Neuronal stem cell (in vitro differentiated cells): ENCODE measurements around the gene CDCA7L.

Source experiments
- DNase-seq: peaks from one replicate; pipeline ENCODE4 v3.0.0-alpha.2; 2013; ENCODE audit warnings: low spot score
- H2AFZ ChIP-seq: one replicate; pipeline ENCODE4 v1.6.1; 2013; ENCODE audit warnings: mild to moderate bottlenecking, low read length, inconsistent platforms
- H2AK5ac ChIP-seq: 2 replicates; pipeline ENCODE4 v1.6.1; 2013; ENCODE audit warnings: low read depth, mild to moderate bottlenecking, inconsistent platforms, low read length, moderate library complexity, mixed read lengths
- H2BK120ac ChIP-seq: 2 replicates; pipeline ENCODE4 v1.6.1; 2013; ENCODE audit warnings: low read depth, mild to moderate bottlenecking, inconsistent platforms, low read length, moderate library complexity, mixed read lengths
- H2BK12ac ChIP-seq: one replicate; pipeline ENCODE4 v1.6.1; 2013; ENCODE audit warnings: low read length, inconsistent platforms
- H2BK15ac ChIP-seq: 2 replicates; pipeline ENCODE4 v1.6.1; 2013; ENCODE audit warnings: mild to moderate bottlenecking, low read length, inconsistent platforms, mixed read lengths
- H2BK5ac ChIP-seq: one replicate; pipeline ENCODE4 v1.6.1; 2013; ENCODE audit warnings: inconsistent platforms, mild to moderate bottlenecking, low read length, moderate library complexity
- H3K14ac ChIP-seq: one replicate; pipeline ENCODE4 v1.6.1; 2013; ENCODE audit warnings: low read length, inconsistent platforms
- H3K18ac ChIP-seq: 2 replicates; pipeline ENCODE4 v1.6.1; 2013; ENCODE audit warnings: low read length, inconsistent platforms
- H3K23ac ChIP-seq: 2 replicates; pipeline ENCODE4 v1.6.1; 2013; ENCODE audit warnings: low read depth, mild to moderate bottlenecking, mixed read lengths, low read length, inconsistent platforms; ENCODE audit not compliant: poor library complexity
- H3K27ac ChIP-seq: replicated peaks from 3 replicates; pipeline ENCODE4 v1.5.1; 2013; ENCODE audit warnings: low read length, inconsistent platforms
- H3K27me3 ChIP-seq, 3 experiments: 2 replicates each; pipeline ENCODE4 v1.6.1; 2013; ENCODE audit warnings: low read length in 3 of 3, mild to moderate bottlenecking in 2 of 3, inconsistent platforms in 1 of 3, low read depth in 1 of 3, mixed read lengths in 1 of 3, moderate library complexity in 1 of 3; ENCODE audit not compliant: control insufficient read depth in 3 of 3, insufficient read depth in 3 of 3
- H3K36me3 ChIP-seq, 2 donors: replicated peaks in 1 of 2; 2 replicates each; pipeline ENCODE4 v1.6.1; 2013; ENCODE audit warnings: low read length in 2 of 2; ENCODE audit not compliant: control insufficient read depth in 2 of 2, insufficient read depth in 2 of 2
- H3K4ac ChIP-seq: 2 replicates; pipeline ENCODE4 v1.6.1; 2013; ENCODE audit warnings: inconsistent platforms, mild to moderate bottlenecking, low read length, moderate library complexity
- H3K4me1 ChIP-seq, 2 donors: 1 replicate in 1 of 2; 2 replicates in 1 of 2; pipeline ENCODE4 v1.6.1; 2013; ENCODE audit warnings: low read length in 2 of 2, low read depth in 1 of 2; ENCODE audit not compliant: control insufficient read depth in 2 of 2, insufficient read depth in 1 of 2
- H3K4me2 ChIP-seq: one replicate; pipeline ENCODE4 v1.6.1; 2013; ENCODE audit warnings: mild to moderate bottlenecking, low read length, inconsistent platforms; ENCODE audit not compliant: insufficient read depth, poor library complexity, severe bottlenecking
- H3K4me3 ChIP-seq, 2 donors: 2 replicates each; pipeline ENCODE4 v1.5.1; 2013; ENCODE audit warnings: low read length in 2 of 2, mild to moderate bottlenecking in 2 of 2, inconsistent platforms in 1 of 2, moderate library complexity in 1 of 2
- H3K79me1 ChIP-seq: one replicate; pipeline ENCODE4 v1.6.1; 2013; ENCODE audit warnings: low read depth, mild to moderate bottlenecking, inconsistent platforms, low read length, moderate library complexity
- H3K9ac ChIP-seq: one replicate; pipeline ENCODE4 v1.6.1; 2013; ENCODE audit warnings: mild to moderate bottlenecking, low read depth, low read length, inconsistent platforms; ENCODE audit not compliant: poor library complexity
- H3K9me3 ChIP-seq, 2 donors: replicated peaks in 1 of 2; 2 replicates each; pipeline versions ENCODE3 to v1.6.1; 2013; ENCODE audit warnings: low read length in 2 of 2, mild to moderate bottlenecking in 2 of 2, inconsistent platforms in 1 of 2, low read depth in 1 of 2, mixed read lengths in 1 of 2, moderate library complexity in 1 of 2; ENCODE audit not compliant: control insufficient read depth in 2 of 2, insufficient read depth in 1 of 2
- H4K8ac ChIP-seq: one replicate; pipeline ENCODE4 v1.6.1; 2013; ENCODE audit warnings: low read depth, mild to moderate bottlenecking, inconsistent platforms, low read length, moderate library complexity
- H4K91ac ChIP-seq: one replicate; pipeline ENCODE4 v1.6.1; 2013; ENCODE audit warnings: low read length, low read depth, mild to moderate bottlenecking, inconsistent platforms; ENCODE audit not compliant: poor library complexity
- WGBS, 2 donors: extraction: QIAGEN DNeasy Blood & Tissue Kit; methylation state at CpG; one replicate each; pipeline ENCODE4 v1.1.7; 2013; ENCODE audit warnings: missing lambda C conversion rate in 2 of 2, mixed read lengths in 1 of 2; ENCODE audit not compliant: insufficient read length in 2 of 2, insufficient replicate concordance in 1 of 2; ENCODE audit errors: extremely low coverage in 2 of 2; 5-methylcytosine and 5-hydroxymethylcytosine counted together

CDCA7L gene

DNA sequence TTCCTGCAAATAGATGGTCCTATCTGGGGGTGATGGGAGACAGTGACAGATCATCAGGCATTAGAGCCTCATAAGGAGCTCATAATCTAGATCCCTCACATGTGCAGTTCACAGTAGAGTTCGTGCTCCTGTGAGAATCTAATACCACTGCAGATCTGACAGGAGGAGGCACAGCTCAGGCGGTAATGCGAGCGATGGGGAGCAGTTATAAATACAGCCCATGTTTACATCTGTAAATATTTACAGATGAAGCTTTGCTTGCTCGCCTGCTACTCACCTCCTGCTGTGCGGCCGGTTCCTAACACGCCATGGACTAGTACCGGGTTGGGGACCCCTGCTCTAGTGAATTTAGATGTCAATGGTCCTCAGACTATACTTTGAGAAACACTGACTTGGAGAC lies 17.0 kb upstream of the CDCA7L start:
- Histone ChIP-seq H2AK5ac (no peak overlapping the region), H2BK5ac (no peak overlapping the region)
- no peak for DNase-seq

DNA sequence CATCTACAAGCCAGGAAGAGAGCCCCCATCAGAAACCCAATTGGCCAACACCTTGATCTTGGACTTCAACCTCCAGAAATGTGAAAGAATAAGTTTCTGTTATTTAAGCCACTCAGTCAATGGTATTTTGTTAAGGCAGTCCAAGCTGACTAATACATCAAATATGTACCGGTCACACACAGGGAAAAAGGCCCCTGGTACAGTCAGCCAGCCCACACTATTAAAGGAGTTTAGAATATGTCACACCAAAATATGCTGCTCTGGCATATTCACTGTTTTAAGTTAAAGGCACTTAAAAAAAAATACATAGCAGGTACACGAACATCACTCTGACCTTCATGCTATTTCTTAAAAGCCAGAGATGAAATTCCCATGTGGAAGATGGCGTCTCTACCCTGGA lies 15.2 kb upstream of the CDCA7L start:
- no peak overlapping the region for H2BK15ac ChIP-seq
- no peaks in the 10 kb centered on the region for H3K4me1 ChIP-seq
- H4K91ac ChIP-seq = no peak overlapping the region
- no peak overlapping the region for H3K4ac ChIP-seq
- H2BK12ac ChIP-seq = no peak overlapping the region
- H3K36me3 ChIP-seq = no peaks in the 10 kb centered on the region
- H3K23ac ChIP-seq = no peak overlapping the region
- no peaks in the 10 kb centered on the region for H3K9me3 ChIP-seq
- H3K9ac ChIP-seq = no peak overlapping the region
- H2AK5ac ChIP-seq = no peak overlapping the region
- no CpG with 5 or more reads among the region's 3 CpGs for WGBS, 2 donors
- H2BK5ac ChIP-seq = no peak overlapping the region
- no peak overlapping the region for H3K14ac ChIP-seq
- H3K27me3 ChIP-seq = peaks cover 0 to 26% (median 0%) of the 10 kb centered on the region in 3 experiments
- H3K4me3 ChIP-seq = no peak overlapping the region
- no peak overlapping the region for H3K27ac ChIP-seq
- no peak overlapping the region for H3K4me2 ChIP-seq
- no peak overlapping the region for H2AFZ ChIP-seq
- no peaks in the 10 kb centered on the region for H3K79me1 ChIP-seq
- no peak for DNase-seq
- no peak overlapping the region for H2BK120ac ChIP-seq
- no peak overlapping the region for H3K18ac ChIP-seq
- H4K8ac ChIP-seq = no peak overlapping the region

More for the DNA sequence above, 17.0 kb upstream of the CDCA7L start:
- Histone ChIP-seq H3K4ac (no peak overlapping the region), H3K9ac (no peak overlapping the region), H3K4me2 (no peak overlapping the region), H3K18ac (no peak overlapping the region), H2BK12ac (no peak overlapping the region), H3K79me1 (no peaks in the 10 kb centered on the region), H3K14ac (no peak overlapping the region), H3K23ac (no peak overlapping the region), H3K9me3 (no peaks in the 10 kb centered on the region), H3K36me3 (no peaks in the 10 kb centered on the region), H2BK15ac (no peak overlapping the region), H2BK120ac (no peak overlapping the region), H3K27ac (no peak overlapping the region), H3K4me3 (no peak overlapping the region), H3K27me3 (peaks cover 0 to 26% (median 0%) of the 10 kb centered on the region in 3 experiments), H3K4me1 (no peaks in the 10 kb centered on the region), H2AFZ (no peak overlapping the region), H4K91ac (no peak overlapping the region), H4K8ac (no peak overlapping the region)
- no CpG with 5 or more reads among the region's 9 CpGs for WGBS, 2 donors

- H3K79me1 ChIP-seq = no peaks in the 10 kb centered on the region
Measured at GRCh38 chr7:21959387-21959776, 13.7 kb upstream of the CDCA7L start.

GRCh38 chr7:21953781-21954180 lies 8.1 kb upstream of the CDCA7L start:
- H2BK5ac ChIP-seq = no peak overlapping the region
- no peak overlapping the region for H3K4me3 ChIP-seq
- no peak overlapping the region for H2BK12ac ChIP-seq
- no peaks in the 10 kb centered on the region for H3K9me3 ChIP-seq
- H3K79me1 ChIP-seq = no peaks in the 10 kb centered on the region
- no peak overlapping the region for H2AK5ac ChIP-seq
- H2BK15ac ChIP-seq = no peak overlapping the region
- H3K4ac ChIP-seq = no peak overlapping the region
- no peaks in the 10 kb centered on the region for H3K36me3 ChIP-seq
- no peak overlapping the region for H4K91ac ChIP-seq
- no CpG with 5 or more reads among the region's 3 CpGs for WGBS, 2 donors
- H3K18ac ChIP-seq = no peak overlapping the region
- no peak overlapping the region for H3K14ac ChIP-seq
- H4K8ac ChIP-seq = no peak overlapping the region
- H3K4me2 ChIP-seq = no peak overlapping the region
- H3K23ac ChIP-seq = no peak overlapping the region
- H3K9ac ChIP-seq = no peak overlapping the region
- no peak for DNase-seq
- no peak overlapping the region for H2BK120ac ChIP-seq
- H2AFZ ChIP-seq = no peak overlapping the region
- H3K4me1 ChIP-seq = peaks cover 3 to 5% of the 10 kb centered on the region in 2 donors
- H3K27ac ChIP-seq = no peak overlapping the region
- peaks cover 0 to 6% (median 0%) of the 10 kb centered on the region in 3 experiments for H3K27me3 ChIP-seq

More at GRCh38 chr7:21959387-21959776, 13.7 kb upstream of the CDCA7L start:
- no peak overlapping the region for H3K9ac ChIP-seq
- WGBS, 2 donors = no CpG with 5 or more reads among the region's 3 CpGs
- no peak overlapping the region for H2BK120ac ChIP-seq
- no peak overlapping the region for H4K91ac ChIP-seq
- no peak overlapping the region for H3K4me3 ChIP-seq
- no peak overlapping the region for H4K8ac ChIP-seq
- no peak overlapping the region for H2BK15ac ChIP-seq
- H3K4ac ChIP-seq = no peak overlapping the region
- no peaks in the 10 kb centered on the region for H3K36me3 ChIP-seq
- no peak overlapping the region for H3K23ac ChIP-seq
- H3K27me3 ChIP-seq = peaks cover 0 to 22% (median 0%) of the 10 kb centered on the region in 3 experiments
- H3K27ac ChIP-seq = no peak overlapping the region
- no peak overlapping the region for H2AFZ ChIP-seq
- H3K14ac ChIP-seq = no peak overlapping the region
- no peak overlapping the region for H2AK5ac ChIP-seq
- H2BK5ac ChIP-seq = no peak overlapping the region
- H2BK12ac ChIP-seq = no peak overlapping the region
- no peak overlapping the region for H3K18ac ChIP-seq
- DNase-seq = no peak
- H3K4me2 ChIP-seq = no peak overlapping the region
- no peaks in the 10 kb centered on the region for H3K4me1 ChIP-seq
- no peaks in the 10 kb centered on the region for H3K9me3 ChIP-seq
